GM12878 (cell line): ENCODE results near the gene S100A2. TPM values are rescaled to one million over a fixed set of nuclear protein-coding genes. Genes with fewer than 3 reads are reported as not detected.

Experiments
- ATAC-seq: fragments of 200-7000 bp; cut with Tn5 transposase; 3 replicates; pipeline ENCODE4 v1.9.1; 2020; ENCODE audit warnings: mild to moderate bottlenecking, moderate library complexity
- BruUV-seq: library from RNA; stranded (reverse); fragments of 400-500 nt; replicated peaks from 2 replicates; lab custom pipeline; 2021; lab: Mats Ljungman, UMichigan
- CTCF ChIA-PET: fragments of 300-600 bp; sonication (Branson Sonifier 250); formaldehyde crosslinking; extraction: SDS; loops from one replicate; lab custom pipeline; 2021; ENCODE audit warnings: inconsistent platforms; lab: Yijun Ruan, JAX
- POLR2A ChIA-PET: fragments of 350-600 bp; formaldehyde crosslinking; extraction: SDS; loops from one replicate; lab custom pipeline; 2021; ENCODE audit warnings: inconsistent platforms; lab: Charles Lee
- RAD21 ChIA-PET: fragments of 300-600 bp; sonication (Branson Sonifier 250); formaldehyde crosslinking; loops from one replicate; lab custom pipeline; 2023; ENCODE audit warnings: antibody characterized with exemption; ENCODE audit not compliant: unreplicated experiment; lab: Charles Lee
- SMC1A ChIA-PET: fragments of 300-600 bp; sonication (Branson Sonifier 250); formaldehyde crosslinking; loops from one replicate; lab custom pipeline; 2023; ENCODE audit not compliant: unreplicated experiment, uncharacterized antibody; lab: Charles Lee
- DNase-seq: peaks from one replicate; pipeline ENCODE4 v3.0.0-alpha.2; 2011; ENCODE audit warnings: low read depth, low spot score
- FAIRE-seq: peaks from 3 replicates; lab custom pipeline; 2011; peaks lifted over from hg19 to GRCh38; lab: Jason Lieb, UNC
- H2AFZ ChIP-seq: 2 replicates; pipeline ENCODE4 v1.6.0; 2011; ENCODE audit warnings: low read depth, low read length, control low read depth; ENCODE audit not compliant: control insufficient read depth
- H3K27ac ChIP-seq: 2 replicates; pipeline ENCODE4 v1.5.1; 2011; ENCODE audit warnings: control low read depth; ENCODE audit not compliant: control insufficient read depth, insufficient read depth
- H3K27me3 ChIP-seq, 2 experiments: replicated peaks in 1 of 2; 2 replicates each; pipeline versions ENCODE4 v1.6.0 to v1.6.1; 2011; ENCODE audit warnings: low read length in 1 of 2; ENCODE audit not compliant: control insufficient read depth in 2 of 2, insufficient read depth in 2 of 2
- H3K36me3 ChIP-seq, 2 experiments: 2 replicates each; pipeline ENCODE4 v1.5.1; 2011; ENCODE audit warnings: low read length in 1 of 2; ENCODE audit not compliant: control insufficient read depth in 2 of 2, insufficient read depth in 2 of 2
- H3K4me1 ChIP-seq: 2 replicates; pipeline ENCODE4 v1.6.1; 2011; ENCODE audit warnings: mild to moderate bottlenecking, low read length, moderate library complexity, mixed read lengths; ENCODE audit not compliant: control insufficient read depth, insufficient read depth
- H3K4me2 ChIP-seq: 2 replicates; pipeline ENCODE4 v1.6.0; 2011; ENCODE audit warnings: control low read depth; ENCODE audit not compliant: control insufficient read depth, insufficient read depth
- H3K4me3 ChIP-seq: fragments of 200-600 bp; sonication (generic); 2 replicates; pipeline ENCODE4 v1.5.1; 2016
- H3K79me2 ChIP-seq: 2 replicates; pipeline ENCODE4 v1.6.0; 2011; ENCODE audit warnings: low read length; ENCODE audit not compliant: control insufficient read depth, insufficient read depth
- H3K9ac ChIP-seq: 2 replicates; pipeline ENCODE4 v1.8.0; 2011; ENCODE audit warnings: low read length, control low read depth, mixed read lengths; ENCODE audit not compliant: control insufficient read depth, insufficient read depth
- H3K9me3 ChIP-seq: replicated peaks from 3 replicates; pipeline ENCODE4 v1.5.1; 2011; ENCODE audit warnings: mild to moderate bottlenecking, low read length; ENCODE audit not compliant: control insufficient read depth, insufficient read depth
- H4K20me1 ChIP-seq: 2 replicates; pipeline ENCODE4 v1.6.0; 2011; ENCODE audit not compliant: control insufficient read depth, insufficient read depth
- ATF7 ChIP-seq: fragments of 450-650 bp; IDR thresholded peaks from 2 replicates; pipeline ENCODE4 v1.6.1; 2016; ENCODE audit warnings: low read depth, mild to moderate bottlenecking
- BACH1 ChIP-seq: fragments of 450-650 bp; IDR thresholded peaks from 2 replicates; pipeline ENCODE4 v1.6.1; 2017; ENCODE audit warnings: mild to moderate bottlenecking, borderline replicate concordance
- BMI1 ChIP-seq: fragments of 450-650 bp; IDR thresholded peaks from 2 replicates; pipeline ENCODE4 v1.6.1; 2016; ENCODE audit warnings: mild to moderate bottlenecking, moderate library complexity, borderline replicate concordance
- IRF5 ChIP-seq: fragments of 450-650 bp; IDR thresholded peaks from 2 replicates; pipeline ENCODE4 v1.6.1; 2017; ENCODE audit warnings: borderline replicate concordance
- NRF1 ChIP-seq: conservative IDR thresholded peaks from 2 replicates; pipeline ENCODE4 v1.6.1; 2011; ENCODE audit warnings: mild to moderate bottlenecking, low read depth, low read length, improper control_type of control experiment
- PBX3 ChIP-seq: IDR thresholded peaks from 2 replicates; pipeline ENCODE4 v1.6.1; 2011; ENCODE audit warnings: mild to moderate bottlenecking, low read depth, low read length, moderate library complexity; ENCODE audit not compliant: insufficient replicate concordance
- POLR2A ChIP-seq: IDR thresholded peaks from 2 replicates; pipeline ENCODE4 v1.6.1; 2011; ENCODE audit warnings: low read depth, mild to moderate bottlenecking, low read length
- POLR2AphosphoS2 ChIP-seq: IDR thresholded peaks from 2 replicates; pipeline ENCODE4 v1.6.1; 2011; ENCODE audit warnings: low read depth, mild to moderate bottlenecking, low read length, improper control_type of control experiment, moderate library complexity
- RB1 ChIP-seq: fragments of 450-650 bp; formaldehyde crosslinking; IDR thresholded peaks from 2 replicates; pipeline ENCODE4 v1.6.1; 2017; ENCODE audit warnings: mild to moderate bottlenecking, borderline replicate concordance
- RCOR1 ChIP-seq: conservative IDR thresholded peaks from 2 replicates; pipeline ENCODE4 v1.6.1; 2012; ENCODE audit warnings: low read depth, low read length, improper control_type of control experiment
- SIX5 ChIP-seq: IDR thresholded peaks from 2 replicates; pipeline ENCODE4 v1.6.1; 2011; ENCODE audit warnings: mild to moderate bottlenecking, low read depth, low read length, moderate library complexity; ENCODE audit not compliant: severe bottlenecking
- SMAD5 ChIP-seq: IDR thresholded peaks from 2 replicates; pipeline ENCODE4 v1.6.1; 2016; ENCODE audit warnings: antibody characterized with exemption, low read depth
- SP1 ChIP-seq: IDR thresholded peaks from one replicate; pipeline ENCODE4 v1.6.1; 2011; ENCODE audit warnings: low read depth, low read length
- SUPT20H ChIP-seq: IDR thresholded peaks from 2 replicates; pipeline ENCODE4 v1.6.1; 2011; ENCODE audit warnings: low read depth, mild to moderate bottlenecking, low read length, moderate library complexity, borderline replicate concordance; ENCODE audit not compliant: control insufficient read depth
- ZBTB40 ChIP-seq: fragments of 450-650 bp; IDR thresholded peaks from 2 replicates; pipeline ENCODE4 v1.6.1; 2016; ENCODE audit warnings: mild to moderate bottlenecking, moderate library complexity, borderline replicate concordance
- WGBS: methylation state at CpG from one replicate; pipeline ENCODE4 v1.1.6; 2016; ENCODE audit warnings: low lambda C conversion rate; ENCODE audit not compliant: insufficient replicate concordance, insufficient coverage; ENCODE audit errors: missing lambda C conversion rate; 5-methylcytosine and 5-hydroxymethylcytosine counted together
- in situ Hi-C: fragments of 300-500 bp; cut with MboI; formaldehyde crosslinking; loops from 9 replicates; pipeline ENCODE4 v1.14.3; 2018; ENCODE audit warnings: mixed read lengths
- intact Hi-C: fragments of 100-400 bp; cut with micrococcal nuclease; formaldehyde crosslinking; loops from one replicate; pipeline ENCODE4 v1.14.2; 2022; ENCODE audit not compliant: unreplicated experiment
- polyA plus RNA-seq, 11 experiments: library from polyadenylated mRNA; depleted of rRNA in 4 of 11; unstranded in 6 of 11; stranded (reverse) in 5 of 11; fragments of >200 nt; fragmentation: Nextera tagmentation in 4 of 11; fragmentation: Illumina TruSeq in 1 of 11; extraction: Ambion mirVana in 4 of 11; extraction: Trizol in 1 of 11; gene quantifications; 1 replicate in 1 of 11; 2 replicates in 10 of 11; pipeline versions ENCODE4 v1.2.1 to v1.2.3, GENCODE V29; 2011 to 2016; ENCODE audit warnings: inconsistent platforms in 2 of 11, missing spikeins in 2 of 11, low read depth in 1 of 11
- total RNA-seq, 4 experiments: library from RNA; depleted of rRNA in 3 of 4; stranded (reverse); fragments of >200 nt in 3 of 4; fragmentation: Illumina TruSeq in 1 of 4; extraction: Trizol in 1 of 4; gene quantifications; 2 replicates each; pipeline versions ENCODE4 v1.2.1 to v1.2.3, GENCODE V29; 2013 to 2021

Gene S100A2
- total and polyA plus RNA-seq, 10 of the 15 experiments (the other 5 are each of a cell fraction or from before 2014, with no cell fraction given): 0.11 to 1.5 (median 0.59) TPM; not detected in 2

GRCh38 chr1:153599847-153600246 lies 34.2 kb upstream of the S100A2 start (continued):
- TF ChIP-seq SUPT20H: no peak
- no peak for TF ChIP-seq BACH1
- TF ChIP-seq PBX3: no peak

- ChIA-PET SMC1A (interaction anchor here (0.6 to 3.5 kb wide), 12 partner anchors 13 to 152 kb away, joined by 3 to 12 read pairs (median 4); partner anchors contain the start of genes CHTOP, S100A1, S100A13 and S100A14), RAD21 (interaction anchor here (0.9 to 2.4 kb wide), 8 partner anchors 9 to 246 kb away, joined by 3 to 14 read pairs (median 5); partner anchors contain the start of genes CHTOP, S100A13, S100A14 and S100A2), POLR2A (interaction anchor here (0.8 to 2.6 kb wide), 7 partner anchors 26 to 369 kb away, joined by 3 to 15 read pairs (median 3); partner anchors contain the start of genes CHTOP, CREB3L4 and S100A13), CTCF (interaction anchor here (0.6 to 2.8 kb wide), 13 partner anchors 14 to 92 kb away, joined by 3 to 9 read pairs (median 4); partner anchors contain the start of genes S100A13, S100A14 and S100A16)
- peak; percentile 88 for DNase-seq
- peak overlapping the region; percentile 76 for H3K9ac ChIP-seq
- in situ Hi-C loops (no loop called here), intact Hi-C loops (no loop called here)
- no peaks in the 10 kb centered on the region for H4K20me1 ChIP-seq
- peak; percentile 99 for ATAC-seq
- no peaks in the 10 kb centered on the region for H3K27me3 ChIP-seq
- WGBS: 22% methylated on average over 7 of the region's 7 CpGs
- H3K27ac ChIP-seq: peak overlapping the region; percentile 97
- peak overlapping the region; percentile 75 for H3K4me2 ChIP-seq
- TSS peak; percentile 68 for BruUV-seq
- H3K79me2 ChIP-seq: no peaks in the 10 kb centered on the region
- H3K4me3 ChIP-seq: no peak overlapping the region
- no peaks in the 10 kb centered on the region for H3K36me3 ChIP-seq
- peaks cover 22% of the 10 kb centered on the region for H3K4me1 ChIP-seq
- H2AFZ ChIP-seq: peak overlapping the region; percentile 87
- FAIRE-seq: peak; percentile 99
- no peaks in the 10 kb centered on the region for H3K9me3 ChIP-seq
- TF ChIP-seq POLR2A (peak; percentile 76), ZBTB40 (no peak), SIX5 (no peak), POLR2AphosphoS2 (no peak), IRF5 (no peak), BMI1 (no peak; the same call in 1 of the 2 replicates), SMAD5 (no peak), ATF7 (peak; percentile 79), SP1 (peak; percentile 50), RB1 (no peak), RCOR1 (no peak), NRF1 (no peak)
Observed at GRCh38 chr1:153598309-153599172, 32.9 kb upstream of the S100A2 start.
